ENCODE data around the gene PTTG2.

Gene PTTG2

DNA sequence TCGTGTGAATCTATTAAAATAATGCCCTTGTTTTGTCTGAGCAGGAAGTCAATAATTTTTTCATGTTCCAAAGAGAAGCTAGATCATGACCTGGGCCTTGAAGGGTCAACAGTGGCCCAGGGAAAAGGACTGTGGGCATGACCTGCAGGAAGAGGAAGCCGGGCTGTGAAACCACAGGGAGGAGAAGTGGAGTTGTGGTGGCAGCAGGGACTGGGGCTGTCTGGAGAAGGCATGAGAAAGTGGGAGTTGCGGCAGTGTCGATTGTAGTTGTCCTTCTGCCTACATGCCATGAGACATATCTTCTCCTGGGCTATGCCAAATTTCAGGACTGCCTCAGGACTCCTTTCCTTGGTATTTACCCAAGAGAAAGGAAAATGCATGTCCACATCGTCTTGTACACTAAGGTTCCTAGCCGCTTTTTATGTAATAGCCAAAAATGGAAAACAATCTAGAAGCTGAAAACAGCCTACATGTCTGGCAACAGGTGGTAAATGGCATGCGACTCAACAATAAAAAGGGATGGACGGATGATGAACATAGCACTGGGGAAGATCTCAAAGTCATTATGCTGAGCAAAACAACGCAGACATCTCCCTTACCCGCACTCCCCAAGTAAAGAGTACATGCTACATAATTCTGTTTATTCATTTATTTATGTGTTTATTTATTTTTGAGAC, 13.6 kb upstream of the PTTG2 start:
- no peaks in the 10 kb centered on the region for H3K9me3 ChIP-seq
- no peaks in the 10 kb centered on the region for H3K36me3 ChIP-seq (replicated peaks)
- no peaks in the 10 kb centered on the region for H3K27me3 ChIP-seq (ENCODE audit: low read depth)
- DNase-seq (ENCODE audit: low spot score in 2 of 2): no peak
- H3K4me3 ChIP-seq: no peak overlapping the region
- in situ Hi-C loops (cut with MboI; ENCODE audit: low sequenced_read_pairs): no loop called here
- no peaks in the 10 kb centered on the region for H3K4me1 ChIP-seq

- Histone ChIP-seq H3K9me3 (no peaks in the 10 kb centered on the region), H3K36me3 (replicated peaks) (no peaks in the 10 kb centered on the region), H3K4me3 (no peak overlapping the region), H3K4me1 (no peaks in the 10 kb centered on the region), H3K27me3 (ENCODE audit: low read depth) (no peaks in the 10 kb centered on the region)
- in situ Hi-C loops (cut with MboI; ENCODE audit: low sequenced_read_pairs): no loop called here
- no peak for DNase-seq (ENCODE audit: low spot score in 2 of 2)
Measured at GRCh38 chr4:37948542-37948941, 11.7 kb upstream of the PTTG2 start.

DNA sequence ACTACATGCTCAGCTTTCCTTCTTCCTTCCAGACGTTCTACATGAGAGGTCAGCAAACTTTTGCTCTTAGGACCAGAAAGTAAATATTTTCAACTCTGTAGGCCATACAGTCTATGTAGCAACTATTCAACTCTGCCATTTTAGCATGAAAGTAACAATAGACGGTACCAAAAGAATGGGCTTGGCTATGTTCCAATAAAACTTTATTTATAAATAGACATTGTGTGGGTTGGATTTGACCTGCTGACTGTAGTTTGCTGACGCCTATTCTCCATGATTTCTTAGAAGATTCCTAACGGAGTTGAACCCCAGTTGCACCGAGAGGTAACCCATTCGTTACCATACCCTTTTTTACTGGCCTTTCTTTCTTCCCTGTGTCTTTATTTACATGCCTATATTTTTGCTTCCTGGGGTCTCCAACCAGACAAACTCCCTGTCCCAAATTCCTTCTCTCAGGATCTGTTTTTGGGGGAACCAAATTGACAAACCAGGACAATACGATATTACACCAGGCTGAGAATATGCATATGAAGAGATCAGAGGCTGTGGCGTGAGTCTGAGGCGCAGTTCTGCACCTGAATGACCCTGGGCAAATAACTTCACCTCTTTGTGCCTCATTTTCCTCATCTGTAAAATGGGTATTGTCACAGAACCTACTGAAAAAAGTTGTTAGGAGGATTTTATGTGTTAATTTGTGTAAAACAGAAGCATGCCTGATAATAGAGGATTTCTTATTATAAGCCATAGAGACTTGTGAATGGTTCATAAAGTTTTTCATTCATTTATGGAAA, 10.4 kb upstream of the PTTG2 start:
- H3K27me3 ChIP-seq (ENCODE audit: low read depth): no peaks in the 10 kb centered on the region
- H3K36me3 ChIP-seq (replicated peaks): no peaks in the 10 kb centered on the region
- no peaks in the 10 kb centered on the region for H3K9me3 ChIP-seq
- in situ Hi-C loops (cut with MboI; ENCODE audit: low sequenced_read_pairs): no loop called here
- H3K4me1 ChIP-seq: no peaks in the 10 kb centered on the region
- DNase-seq (ENCODE audit: low spot score in 2 of 2): no peak
- H3K4me3 ChIP-seq: no peak overlapping the region

- no peak for DNase-seq (ENCODE audit: low spot score in 2 of 2)
- no peaks in the 10 kb centered on the region for H3K9me3 ChIP-seq
- H3K27me3 ChIP-seq (ENCODE audit: low read depth): no peaks in the 10 kb centered on the region
- in situ Hi-C loops (cut with MboI; ENCODE audit: low sequenced_read_pairs): no loop called here
- no peak overlapping the region for H3K4me3 ChIP-seq
- no peaks in the 10 kb centered on the region for H3K36me3 ChIP-seq (replicated peaks)
- no peaks in the 10 kb centered on the region for H3K4me1 ChIP-seq
Measured at GRCh38 chr4:37951461-37952352, 8.5 kb upstream of the PTTG2 start.

GRCh38 chr4:37953156-37953555, 7.0 kb upstream of the PTTG2 start:
- Histone ChIP-seq H3K4me3 (no peak overlapping the region), H3K4me1 (no peaks in the 10 kb centered on the region), H3K27me3 (ENCODE audit: low read depth) (no peaks in the 10 kb centered on the region), H3K36me3 (replicated peaks) (no peaks in the 10 kb centered on the region), H3K9me3 (no peaks in the 10 kb centered on the region)
- in situ Hi-C loops (cut with MboI; ENCODE audit: low sequenced_read_pairs): no loop called here
- no peak for DNase-seq (ENCODE audit: low spot score in 2 of 2)

DNA sequence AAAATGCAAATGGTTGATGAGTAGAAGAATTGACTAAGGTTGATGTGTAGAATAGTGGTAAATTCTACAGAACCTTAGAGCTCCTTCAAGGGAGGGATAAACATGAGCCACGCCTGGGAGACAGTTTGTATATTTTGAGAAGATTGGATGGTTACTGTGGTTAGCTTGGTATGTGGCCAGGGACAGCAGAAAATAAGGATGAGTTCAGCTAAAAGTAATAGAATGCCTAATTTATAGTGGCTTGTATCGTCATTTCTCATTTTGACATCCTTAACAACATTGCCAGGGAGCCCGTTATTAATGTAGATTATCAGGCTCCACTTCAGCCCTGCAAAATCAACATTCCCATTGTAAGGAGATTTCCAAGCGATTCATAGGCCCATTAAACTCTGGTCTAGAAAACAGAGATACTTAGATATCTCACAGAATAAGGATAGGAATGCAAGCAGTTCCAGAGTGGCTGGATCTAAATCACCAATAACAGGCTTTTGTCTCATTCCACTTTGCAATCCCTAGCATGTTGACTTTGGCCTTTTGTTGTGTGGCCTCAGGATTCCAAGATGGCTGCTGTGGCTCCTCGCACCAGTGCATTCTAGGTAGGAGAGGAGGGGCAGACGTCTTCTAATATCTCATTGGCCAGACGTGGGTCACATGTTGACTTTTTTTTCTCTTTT, 6.4 kb upstream of the PTTG2 start:
- in situ Hi-C loops (cut with MboI; ENCODE audit: low sequenced_read_pairs): no loop called here
- Histone ChIP-seq H3K9me3 (no peaks in the 10 kb centered on the region), H3K4me1 (no peaks in the 10 kb centered on the region), H3K27me3 (ENCODE audit: low read depth) (no peaks in the 10 kb centered on the region), H3K36me3 (replicated peaks) (no peaks in the 10 kb centered on the region), H3K4me3 (no peak overlapping the region)
- no peak for DNase-seq (ENCODE audit: low spot score in 2 of 2)

- H3K27me3 ChIP-seq (ENCODE audit: low read depth): no peaks in the 10 kb centered on the region
- H3K4me3 ChIP-seq: no peak overlapping the region
- DNase-seq (ENCODE audit: low spot score in 2 of 2): no peak
- no peaks in the 10 kb centered on the region for H3K4me1 ChIP-seq
- in situ Hi-C loops (cut with MboI; ENCODE audit: low sequenced_read_pairs): no loop called here
- H3K9me3 ChIP-seq: no peaks in the 10 kb centered on the region
- H3K36me3 ChIP-seq (replicated peaks): no peaks in the 10 kb centered on the region
Measured at GRCh38 chr4:37956941-37957340, 3.3 kb upstream of the PTTG2 start.

DNA sequence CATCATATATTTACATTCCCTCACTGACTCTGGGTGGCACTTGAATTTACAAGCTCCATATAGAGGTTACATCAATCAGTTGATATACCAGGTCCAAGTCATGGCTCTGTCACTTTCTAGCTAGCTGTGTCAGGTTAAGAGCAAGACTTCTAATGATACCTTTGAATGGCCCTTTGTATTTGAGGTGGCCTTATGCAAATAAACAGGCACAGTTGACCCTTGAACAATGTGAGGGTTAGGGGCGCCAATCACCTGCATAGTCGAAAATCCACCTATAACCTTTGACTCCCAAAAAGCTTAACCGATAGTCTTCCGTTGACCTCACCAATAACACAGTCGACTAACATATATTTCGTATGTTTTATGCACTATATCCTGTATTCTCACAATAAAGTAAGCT, 1.3 kb upstream of the PTTG2 start:
- in situ Hi-C loops (cut with MboI; ENCODE audit: low sequenced_read_pairs): no loop called here
- no peaks in the 10 kb centered on the region for H3K27me3 ChIP-seq (ENCODE audit: low read depth)
- H3K4me1 ChIP-seq: no peaks in the 10 kb centered on the region
- no peak for DNase-seq (ENCODE audit: low spot score in 2 of 2)
- no peaks in the 10 kb centered on the region for H3K36me3 ChIP-seq (replicated peaks)
- H3K9me3 ChIP-seq: no peaks in the 10 kb centered on the region
- no peak overlapping the region for H3K4me3 ChIP-seq

DNA sequence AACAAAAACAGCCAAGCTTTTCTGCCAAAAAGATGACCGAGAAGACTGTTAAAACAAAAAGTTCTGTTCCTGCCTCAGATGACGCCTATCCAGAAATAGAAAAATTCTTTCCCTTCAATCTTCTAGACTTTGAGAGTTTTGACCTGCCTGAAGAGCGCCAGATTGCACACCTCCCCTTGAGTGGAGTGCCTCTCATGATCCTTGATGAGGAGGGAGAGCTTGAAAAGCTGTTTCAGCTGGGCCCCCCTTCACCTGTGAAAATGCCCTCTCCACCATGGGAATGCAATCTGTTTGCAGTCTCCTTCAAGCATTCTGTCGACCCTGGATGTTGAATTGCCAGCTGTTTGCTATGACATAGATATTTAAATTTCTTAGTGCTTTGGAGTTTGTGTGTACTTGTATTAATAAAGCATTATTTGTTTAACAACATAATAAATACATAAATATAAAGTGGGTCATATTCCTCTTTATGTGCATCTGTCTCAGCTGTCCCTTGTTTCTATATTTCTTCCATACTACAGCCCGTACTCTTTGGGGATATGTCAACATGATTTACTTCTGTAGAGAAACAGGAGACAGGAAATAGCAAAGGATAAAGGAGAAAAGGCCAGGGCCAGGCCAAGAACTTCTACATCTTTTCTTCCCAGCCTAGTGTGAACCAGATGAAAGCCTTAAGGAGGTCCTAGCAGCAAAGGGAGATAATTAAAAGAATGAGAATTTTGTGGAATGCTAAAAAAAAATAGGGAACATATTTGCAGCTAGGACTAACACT, 667 bp downstream of the PTTG2 start:
- Histone ChIP-seq H3K9me3 (no peaks in the 10 kb centered on the region), H3K27me3 (ENCODE audit: low read depth) (no peaks in the 10 kb centered on the region), H3K36me3 (replicated peaks) (no peaks in the 10 kb centered on the region), H3K4me1 (no peaks in the 10 kb centered on the region), H3K4me3 (no peak overlapping the region)
- no peak for DNase-seq (ENCODE audit: low spot score in 2 of 2)
- in situ Hi-C loops (cut with MboI; ENCODE audit: low sequenced_read_pairs): no loop called here

DNA sequence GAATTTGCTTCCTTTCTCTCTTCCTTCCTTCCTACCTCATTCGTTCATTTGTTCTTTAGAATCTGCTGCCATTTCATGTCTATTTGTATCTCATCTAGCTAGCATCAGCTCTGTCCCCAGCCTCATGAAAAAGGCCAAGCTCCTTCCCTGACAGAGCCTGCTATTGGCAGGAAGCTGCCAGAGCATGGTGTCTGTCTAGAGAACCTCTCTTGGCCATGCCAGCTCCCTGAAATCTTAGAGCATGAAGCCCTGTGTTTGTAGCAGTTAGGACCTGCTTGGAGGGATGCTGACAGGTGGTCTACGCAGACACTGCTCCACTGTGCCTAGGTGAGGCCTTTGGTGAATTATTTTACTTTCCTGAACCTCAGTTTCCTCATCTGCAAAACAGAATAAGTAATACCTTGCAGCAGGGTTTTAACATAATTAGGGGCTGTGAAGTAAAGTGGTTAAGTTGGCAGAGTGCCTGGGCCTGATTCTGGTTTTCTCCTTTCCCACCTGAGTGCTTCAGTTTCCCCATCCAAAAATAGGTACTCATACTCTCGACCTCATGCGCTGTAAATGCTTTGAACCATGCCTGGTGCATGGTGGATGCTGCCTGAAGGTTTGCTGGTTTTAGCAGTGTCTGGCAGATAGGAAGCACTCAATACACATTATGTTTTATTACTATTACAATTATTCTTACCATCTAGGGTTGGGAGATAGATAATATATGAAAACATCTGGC, 4.7 kb downstream of the PTTG2 start:
- Histone ChIP-seq H3K36me3 (replicated peaks) (no peaks in the 10 kb centered on the region), H3K27me3 (ENCODE audit: low read depth) (no peaks in the 10 kb centered on the region), H3K4me1 (no peaks in the 10 kb centered on the region; the same call in 1 of the 2 replicates), H3K4me3 (no peak overlapping the region), H3K9me3 (no peaks in the 10 kb centered on the region)
- DNase-seq (ENCODE audit: low spot score in 2 of 2): no peak
- in situ Hi-C loops (cut with MboI; ENCODE audit: low sequenced_read_pairs): no loop called here

GRCh38 chr4:37966044-37966443, 5.8 kb downstream of the PTTG2 start:
- H3K36me3 ChIP-seq (replicated peaks): no peaks in the 10 kb centered on the region
- no peak overlapping the region for H3K4me3 ChIP-seq
- H3K9me3 ChIP-seq: no peaks in the 10 kb centered on the region
- in situ Hi-C loops (cut with MboI; ENCODE audit: low sequenced_read_pairs): no loop called here
- no peaks in the 10 kb centered on the region for H3K27me3 ChIP-seq (ENCODE audit: low read depth)
- H3K4me1 ChIP-seq: no peaks in the 10 kb centered on the region; the same call in 1 of the 2 replicates
- no peak for DNase-seq (ENCODE audit: low spot score in 2 of 2)

DNA sequence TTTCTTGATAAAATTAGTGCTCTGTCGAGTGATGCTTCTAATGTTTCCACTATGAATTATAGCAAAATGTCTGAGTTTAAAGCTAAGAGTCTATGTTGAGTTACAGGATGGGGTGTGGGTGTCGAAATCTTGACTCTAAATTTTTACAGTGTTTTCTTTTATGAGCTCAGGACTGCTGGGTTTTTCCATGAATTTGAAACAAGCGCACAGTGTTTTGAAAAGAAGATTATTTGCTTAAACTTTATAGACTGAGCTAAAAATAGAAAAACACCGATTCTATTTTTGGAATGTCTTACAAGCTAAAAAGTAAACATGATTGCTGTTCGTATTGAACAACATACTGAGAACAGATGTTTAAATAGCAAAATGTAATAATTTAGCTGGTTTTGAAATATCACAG, 7.5 kb downstream of the PTTG2 start:
- Histone ChIP-seq H3K9me3 (no peaks in the 10 kb centered on the region), H3K36me3 (replicated peaks) (no peaks in the 10 kb centered on the region), H3K4me3 (no peak overlapping the region), H3K27me3 (ENCODE audit: low read depth) (no peaks in the 10 kb centered on the region), H3K4me1 (no peaks in the 10 kb centered on the region; the same call in 1 of the 2 replicates)
- in situ Hi-C loops (cut with MboI; ENCODE audit: low sequenced_read_pairs): no loop called here
- DNase-seq (ENCODE audit: low spot score in 2 of 2): no peak
